HG03469 (cell line): ENCODE data around the gene BRD3.

Experiments
- ATAC-seq: cut with Tn5 transposase; IDR thresholded peaks from one replicate; pipeline ENCODE4 v1.9.1; 2021; ENCODE audit warnings: mild to moderate bottlenecking, moderate library complexity, moderate number of reproducible peaks; ENCODE audit not compliant: unreplicated experiment

The BRD3 gene

DNA sequence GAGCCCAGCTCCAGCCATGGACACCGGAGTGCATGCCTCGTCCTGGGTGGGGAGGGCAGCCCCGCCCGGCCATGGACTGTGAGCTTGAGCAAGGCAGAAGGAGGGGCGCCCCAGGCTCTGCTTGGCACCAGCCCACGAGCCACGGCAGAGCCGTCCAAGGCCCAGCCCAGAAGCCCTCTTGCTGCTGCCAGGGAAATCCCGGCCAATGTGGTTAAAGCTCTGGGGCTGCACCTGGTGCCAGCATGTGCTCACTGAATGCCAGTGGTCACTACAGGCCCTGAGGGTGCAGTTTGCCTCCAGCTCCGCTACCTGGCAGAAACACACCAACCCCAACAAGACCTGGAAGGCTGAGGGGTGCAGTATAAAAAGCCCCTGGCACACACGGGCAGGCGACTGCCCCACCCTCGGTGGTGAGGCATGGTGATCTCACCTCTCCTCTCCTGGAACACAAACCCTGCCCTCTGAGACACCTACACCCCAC, 11.8 kb downstream of the BRD3 start:
- no peak for ATAC-seq

DNA sequence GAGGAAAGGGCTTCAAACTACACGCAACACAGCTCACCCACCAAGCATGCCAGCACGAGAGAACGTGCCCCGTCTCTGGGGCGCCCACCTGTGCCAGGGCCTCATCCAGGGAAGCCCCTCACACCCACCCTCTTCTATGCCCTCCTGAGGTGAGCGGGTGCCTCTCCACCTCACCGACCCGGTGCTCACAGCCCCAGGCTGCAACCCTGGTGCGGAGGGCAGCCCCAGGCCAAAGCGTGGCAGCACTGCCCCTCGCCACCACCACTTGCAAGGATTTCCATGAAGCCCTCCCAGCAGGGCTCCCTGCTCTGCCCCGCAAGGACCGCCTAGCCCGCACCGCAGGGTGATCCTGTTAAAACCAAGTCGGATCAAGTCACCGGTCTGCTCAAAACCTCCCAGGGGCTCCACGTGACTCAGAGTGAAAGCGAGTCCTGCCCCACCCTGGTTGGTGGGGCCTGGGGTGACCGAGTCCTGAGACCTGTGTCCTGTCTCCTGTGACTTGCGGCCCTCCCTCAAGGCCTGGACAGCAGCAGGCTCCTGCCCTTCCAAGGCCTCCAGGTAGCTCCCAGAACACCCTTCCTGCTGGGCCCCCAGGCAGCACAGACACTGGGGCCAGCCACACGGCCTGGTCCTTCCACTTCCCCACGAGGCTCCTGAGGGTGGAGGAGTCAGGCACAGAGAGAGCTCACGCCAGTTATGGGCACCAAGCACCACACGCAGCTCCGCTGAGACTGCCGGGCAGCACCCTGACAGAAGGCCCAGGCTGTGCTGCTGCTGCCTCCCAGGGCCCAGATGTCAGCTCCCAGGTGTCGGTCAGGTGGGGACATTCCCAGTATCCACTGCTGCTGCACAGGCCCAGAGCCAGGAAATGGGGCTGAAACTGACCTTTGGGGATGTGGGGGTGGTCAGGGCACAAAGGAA, 12.7 kb downstream of the BRD3 start:
- ATAC-seq = no peak

DNA sequence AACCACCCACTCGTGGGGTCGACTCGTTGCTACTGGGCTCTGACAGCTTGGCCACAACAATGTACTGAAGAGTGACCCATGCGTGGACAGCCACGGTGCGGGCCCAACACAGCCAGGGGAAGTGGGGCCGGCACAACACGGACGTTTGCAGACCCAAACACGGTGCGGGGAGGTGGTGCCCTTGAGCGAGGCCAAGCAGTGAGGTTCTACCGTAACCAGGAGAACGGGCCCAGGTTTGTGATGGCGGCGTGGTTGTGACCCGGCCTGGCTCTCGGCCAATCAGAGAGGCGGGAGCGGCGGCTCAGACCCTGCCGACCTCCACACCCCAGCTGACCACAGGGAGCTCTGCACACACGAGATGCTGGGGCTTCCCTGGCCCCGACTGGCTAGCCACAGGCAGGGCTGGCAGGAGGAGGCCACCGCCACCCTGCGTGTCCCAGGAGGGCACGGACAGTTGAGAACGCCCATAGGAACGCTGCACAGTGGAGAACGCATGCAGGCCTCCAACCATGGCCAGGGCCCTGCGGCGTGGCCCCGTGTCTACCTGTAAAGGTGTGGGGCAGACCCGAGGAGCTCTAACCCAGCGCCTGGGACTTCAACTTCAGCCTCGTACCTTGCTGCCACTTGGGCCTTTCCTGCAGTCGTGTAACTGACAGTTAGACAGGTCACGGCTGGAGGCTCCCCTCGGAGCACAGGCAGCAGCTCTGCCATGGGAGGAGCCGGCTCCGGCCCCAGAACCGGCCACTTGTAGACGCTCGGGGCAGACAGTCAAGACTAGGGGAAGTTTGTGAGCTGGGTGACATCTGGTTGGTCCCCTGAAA, 13.7 kb downstream of the BRD3 start:
- no peak for ATAC-seq

DNA sequence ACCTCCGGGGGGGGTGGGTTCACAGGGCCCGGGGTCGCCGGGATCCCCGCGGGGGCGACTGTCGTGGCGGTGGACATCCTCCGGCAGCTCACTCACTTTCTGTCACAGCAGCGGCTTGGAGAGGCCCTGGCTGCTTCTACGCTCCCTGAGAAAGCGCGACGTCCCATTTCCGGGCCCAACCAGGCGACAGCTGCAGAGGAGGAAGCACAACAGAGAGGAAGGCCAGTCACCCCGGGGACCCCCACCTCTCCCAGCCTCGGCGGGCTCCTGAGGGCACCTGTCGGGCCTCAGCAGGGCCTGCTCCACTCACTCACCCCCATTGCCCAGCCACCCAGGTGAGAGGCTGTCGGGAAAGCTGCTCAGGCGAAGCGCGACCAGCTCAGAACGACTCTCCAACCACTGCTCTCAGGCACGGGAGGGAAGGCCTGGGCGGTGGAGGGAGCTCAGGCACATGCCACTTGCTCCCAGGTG, 14.4 kb downstream of the BRD3 start:
- no peak for ATAC-seq

DNA sequence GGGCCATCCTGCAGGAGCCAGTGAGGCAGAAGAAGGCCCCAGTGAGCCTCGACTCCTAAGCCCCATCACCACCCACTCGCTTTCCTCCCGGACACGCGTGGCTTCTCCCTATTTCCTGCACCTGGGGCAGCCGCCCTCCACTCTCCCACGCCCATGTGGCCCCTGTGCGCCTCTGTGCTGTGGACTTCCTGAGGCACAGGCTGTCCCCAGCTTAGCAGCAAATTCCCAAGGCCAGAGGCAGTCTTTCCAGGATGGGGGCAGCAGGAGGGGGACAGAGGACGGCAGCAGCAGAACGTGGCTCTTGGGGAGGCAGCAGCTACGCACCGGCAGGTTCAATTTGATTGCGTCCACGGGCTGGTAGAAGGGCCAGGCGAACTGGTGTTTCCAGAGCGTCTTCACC, 14.9 kb downstream of the BRD3 start:
- ATAC-seq = no peak

DNA sequence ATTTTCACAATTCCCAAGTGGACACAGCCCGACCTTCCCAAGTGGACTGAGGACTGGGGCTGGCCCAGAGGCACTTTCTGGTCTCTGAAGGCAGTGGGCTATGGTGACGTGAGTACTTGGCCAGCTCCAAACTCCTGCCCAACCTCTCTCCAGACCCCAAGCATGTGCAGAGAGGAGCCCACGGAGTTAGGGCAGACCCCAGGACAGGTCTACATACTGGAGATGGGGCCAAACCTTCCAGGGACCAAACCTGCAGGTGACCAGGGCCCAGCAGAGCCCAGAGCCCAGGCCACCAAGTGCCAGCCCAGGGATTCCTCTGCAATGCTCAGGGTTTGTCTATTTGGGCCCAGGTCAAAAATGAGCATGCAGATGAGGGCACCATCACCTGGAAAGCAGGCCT, 15.3 kb downstream of the BRD3 start:
- no peak for ATAC-seq

DNA sequence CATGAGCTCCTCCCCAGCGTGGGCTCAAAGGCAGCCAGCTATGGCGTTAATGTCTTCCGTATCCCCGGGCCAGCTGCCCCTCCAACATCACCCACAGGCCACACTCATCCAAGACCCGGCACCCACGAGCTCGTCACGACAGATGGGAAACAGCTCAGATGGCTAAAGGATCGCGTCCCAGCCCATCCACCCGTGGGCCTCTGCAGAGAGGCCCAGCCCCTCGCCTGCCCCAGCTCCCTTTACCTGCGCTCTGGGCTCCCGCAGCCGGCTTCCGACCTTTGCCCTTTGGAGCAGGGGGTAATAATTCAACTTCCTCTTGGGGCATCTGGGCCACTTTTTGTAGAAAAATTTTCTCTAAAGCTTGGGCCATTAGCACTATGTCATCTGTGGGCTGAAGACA, 16.5 kb downstream of the BRD3 start:
- ATAC-seq = no peak

DNA sequence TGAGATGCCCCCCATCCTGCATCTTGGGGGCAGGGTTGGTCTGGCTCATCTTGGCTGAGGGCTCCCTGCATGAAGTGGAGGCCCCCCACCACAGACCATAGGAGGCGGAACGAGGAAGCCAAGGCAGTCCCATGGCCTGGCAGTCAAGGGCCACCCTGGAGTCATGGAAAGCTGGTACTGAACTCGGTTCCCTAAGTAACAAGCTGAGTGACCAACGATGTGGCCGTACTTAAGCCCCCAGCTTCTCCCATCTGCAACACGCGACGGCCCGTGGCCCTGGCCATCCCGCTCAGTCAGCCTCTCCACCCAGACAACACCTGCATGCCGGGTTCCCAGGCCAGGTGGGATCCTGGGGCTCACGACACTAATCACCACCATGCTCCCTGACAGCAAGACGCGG, 17.1 kb downstream of the BRD3 start:
- no peak for ATAC-seq

DNA sequence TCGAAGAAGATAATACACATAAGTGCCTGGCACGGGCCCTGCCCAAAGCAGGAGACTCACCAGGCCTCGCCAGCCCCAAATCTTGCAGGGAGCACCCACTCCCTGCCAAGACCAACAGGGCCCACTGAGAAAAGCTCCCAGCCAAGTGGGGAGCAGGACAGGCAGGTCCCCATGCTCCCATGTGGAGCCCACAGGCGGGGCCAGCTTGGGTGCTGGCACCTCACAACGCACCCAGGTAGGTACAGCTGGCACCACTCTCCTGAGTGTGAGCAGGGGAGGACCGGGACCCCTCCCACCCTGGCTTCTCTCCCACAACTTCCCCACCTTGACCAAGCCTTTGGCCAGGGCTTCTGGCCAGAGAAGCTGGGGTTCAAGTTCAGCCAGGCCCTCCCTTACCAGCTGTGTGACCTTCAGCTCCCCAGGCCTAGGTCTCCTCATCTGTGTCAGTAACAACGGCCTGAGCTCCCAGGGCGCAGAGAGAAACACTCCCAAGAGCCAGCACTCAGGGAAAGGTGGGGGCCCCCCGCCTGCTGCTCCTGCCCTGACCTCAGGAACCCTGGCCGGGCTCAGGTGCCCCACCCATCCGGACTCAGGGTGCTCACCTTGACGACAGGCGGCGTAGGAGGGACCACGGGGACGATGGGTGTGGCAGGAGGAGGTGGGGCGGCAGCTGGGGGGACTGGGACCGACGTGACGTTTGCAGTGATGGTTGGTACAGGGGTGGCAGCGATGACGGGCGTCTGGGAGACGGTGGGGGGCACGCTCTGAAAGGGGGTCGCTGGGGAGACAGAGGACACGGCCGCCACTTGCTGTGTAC, 17.8 kb downstream of the BRD3 start:
- no peak for ATAC-seq

DNA sequence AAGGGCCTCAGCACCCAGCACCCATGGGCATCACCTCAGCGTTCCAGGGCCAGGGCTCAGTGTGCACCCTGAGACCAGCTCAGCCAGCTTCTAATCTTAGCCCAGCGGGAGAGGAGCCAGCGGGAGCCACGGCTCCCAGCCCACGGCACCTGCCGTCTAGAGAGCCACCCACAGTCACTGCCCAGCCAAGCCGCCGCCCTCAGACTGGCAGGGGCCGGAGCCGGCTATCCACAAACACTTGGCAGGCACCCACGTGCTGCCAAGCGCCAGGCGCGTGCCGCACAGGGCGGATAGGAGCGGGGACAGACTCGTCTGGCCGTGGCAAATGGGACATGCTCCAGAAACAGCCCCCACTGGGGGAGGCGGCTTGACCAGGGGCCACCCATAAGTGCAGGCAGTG, 18.6 kb downstream of the BRD3 start:
- ATAC-seq = no peak

DNA sequence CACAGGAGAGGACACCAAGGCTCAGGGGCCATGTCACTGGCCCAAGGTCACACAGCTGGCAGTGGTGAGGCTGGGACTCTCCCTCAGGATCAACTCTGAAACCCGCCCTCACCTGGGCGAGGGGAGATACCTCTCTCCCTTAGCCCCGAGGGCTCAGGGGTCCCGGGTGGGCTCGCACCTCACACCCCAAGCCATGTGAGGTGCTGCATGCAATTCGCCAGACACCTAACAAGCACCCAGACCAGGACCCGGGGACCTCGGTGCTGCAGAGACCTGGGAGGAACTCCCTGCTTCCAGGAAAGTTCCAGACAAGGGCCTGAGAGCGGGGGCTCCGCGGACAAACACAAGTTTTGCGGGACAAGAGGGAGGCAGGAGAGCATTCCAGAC, 19.3 kb downstream of the BRD3 start:
- no peak for ATAC-seq

DNA sequence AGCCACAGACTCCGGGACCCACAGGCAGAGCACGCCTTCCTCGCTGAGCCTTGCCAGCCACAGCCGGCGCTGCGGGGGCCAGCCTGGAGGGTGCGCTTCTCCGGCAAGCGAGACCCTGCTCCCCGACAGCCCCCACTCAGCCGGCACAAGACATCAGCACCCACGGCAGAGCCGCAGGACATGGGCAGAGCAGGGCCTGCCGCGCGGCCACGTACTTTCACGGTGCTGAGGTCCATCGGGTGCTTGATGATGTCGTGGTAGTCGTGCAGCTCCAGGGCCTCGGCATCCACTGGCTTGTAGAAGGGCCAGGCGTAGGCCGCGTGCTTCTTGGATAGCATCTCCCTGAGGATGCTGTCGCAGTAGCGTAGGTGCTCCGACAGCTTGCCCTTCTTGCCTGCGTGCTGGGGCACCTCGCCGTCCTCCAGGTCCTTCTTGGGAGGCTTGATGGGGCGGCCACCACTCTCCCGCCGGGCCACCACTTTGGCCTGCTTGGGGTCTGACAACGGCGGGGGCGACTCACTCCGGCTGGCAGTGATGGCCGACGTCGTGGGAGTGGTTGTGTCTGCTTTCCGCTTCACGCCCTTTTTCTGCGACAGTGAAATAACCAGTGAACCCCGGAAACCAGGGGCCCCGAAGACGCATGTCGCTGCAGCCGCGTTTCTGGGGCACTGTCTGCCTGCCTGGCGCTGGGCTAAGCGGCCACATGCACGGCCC, 19.8 kb downstream of the BRD3 start:
- ATAC-seq = no peak

DNA sequence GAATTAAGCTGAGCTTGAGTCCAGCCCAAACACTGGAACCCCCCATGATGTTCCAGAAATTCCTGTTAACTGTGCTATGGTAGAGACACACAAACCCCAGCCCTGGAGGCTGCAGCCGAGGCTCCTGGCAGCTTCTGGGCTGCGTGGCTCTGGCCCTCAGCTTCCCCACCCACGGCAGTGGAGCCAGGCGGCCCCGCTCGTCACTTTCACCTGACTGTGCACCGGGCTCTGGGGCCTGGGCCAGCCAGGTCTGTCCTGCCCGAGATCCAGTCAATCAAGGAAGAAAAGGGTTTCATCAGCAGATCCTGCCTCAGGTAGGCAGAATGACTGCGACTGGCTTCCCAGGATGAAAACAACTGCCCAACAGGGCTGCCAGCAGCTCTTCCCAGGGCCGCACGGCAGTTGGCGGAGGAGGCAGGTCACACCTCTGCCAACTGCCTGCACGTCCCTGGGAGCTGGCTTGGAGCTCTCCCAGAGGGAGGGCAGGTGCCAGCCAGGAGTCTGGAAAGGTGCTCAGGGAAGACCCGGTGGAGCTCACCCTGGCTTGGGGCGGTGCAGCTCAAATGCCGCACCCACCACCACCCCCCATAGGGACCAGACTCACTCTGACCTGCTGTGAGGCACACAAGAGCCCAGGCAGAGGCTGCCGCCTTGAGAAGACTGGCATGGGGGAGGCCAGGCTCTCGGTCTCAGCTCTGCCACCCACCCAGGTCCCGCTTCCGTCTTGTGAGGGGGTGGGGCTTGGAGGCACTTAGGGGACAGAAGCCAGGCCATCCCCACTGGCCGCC, 20.7 kb downstream of the BRD3 start:
- no peak for ATAC-seq

DNA sequence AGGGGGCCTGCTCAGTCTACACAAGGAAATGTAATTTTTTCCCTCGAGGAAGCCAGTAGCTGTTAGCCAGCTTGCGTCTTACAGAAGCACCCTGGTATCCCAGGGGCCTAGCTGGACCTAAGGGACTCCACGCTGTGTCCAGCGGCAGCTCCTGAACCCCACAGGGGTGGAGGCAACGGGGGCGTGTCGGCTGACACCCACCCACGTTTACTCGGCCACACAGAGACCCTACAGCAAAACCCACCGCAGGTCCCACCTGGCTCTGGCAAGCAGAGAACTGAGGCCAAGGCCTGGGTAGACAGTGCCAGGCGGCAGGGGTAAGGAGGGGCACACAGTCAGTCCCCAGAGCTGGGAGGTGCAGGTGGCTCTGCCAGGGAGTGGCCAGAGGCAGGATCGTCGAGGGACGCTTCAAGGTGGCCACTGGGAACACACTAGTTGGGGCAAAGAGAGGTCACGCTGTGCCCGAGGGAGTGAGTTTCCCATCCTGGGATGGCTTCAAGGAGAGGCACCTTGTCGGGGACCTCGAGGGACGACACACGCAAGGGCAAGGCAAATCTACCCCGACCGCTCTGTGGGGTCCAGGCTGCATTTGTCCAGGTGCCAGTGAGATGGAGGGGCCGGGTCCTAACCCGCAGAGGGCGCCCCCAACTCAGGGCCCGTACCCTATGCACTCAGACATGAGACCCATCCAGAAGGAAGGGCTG, 21.8 kb downstream of the BRD3 start:
- no peak for ATAC-seq

DNA sequence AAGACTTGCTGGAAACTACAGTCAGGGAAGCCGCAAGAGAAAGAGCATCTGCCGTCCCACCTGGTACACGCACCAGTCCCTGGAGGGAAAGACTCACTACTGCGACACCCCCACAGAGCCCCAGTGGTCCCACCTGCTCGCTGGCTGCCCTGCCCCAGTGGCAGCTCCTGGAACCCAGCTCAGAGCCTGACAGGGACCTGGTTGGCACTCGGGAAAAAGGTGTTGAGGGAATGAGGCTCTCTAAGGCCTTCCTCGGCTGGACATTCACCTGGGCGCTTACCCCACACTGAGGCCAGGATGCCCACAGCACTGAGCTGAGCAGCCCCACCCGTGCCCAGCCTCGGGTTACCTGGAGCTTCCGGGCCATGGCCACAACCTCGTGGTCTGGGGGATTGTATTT, 22.9 kb downstream of the BRD3 start:
- no peak for ATAC-seq

DNA sequence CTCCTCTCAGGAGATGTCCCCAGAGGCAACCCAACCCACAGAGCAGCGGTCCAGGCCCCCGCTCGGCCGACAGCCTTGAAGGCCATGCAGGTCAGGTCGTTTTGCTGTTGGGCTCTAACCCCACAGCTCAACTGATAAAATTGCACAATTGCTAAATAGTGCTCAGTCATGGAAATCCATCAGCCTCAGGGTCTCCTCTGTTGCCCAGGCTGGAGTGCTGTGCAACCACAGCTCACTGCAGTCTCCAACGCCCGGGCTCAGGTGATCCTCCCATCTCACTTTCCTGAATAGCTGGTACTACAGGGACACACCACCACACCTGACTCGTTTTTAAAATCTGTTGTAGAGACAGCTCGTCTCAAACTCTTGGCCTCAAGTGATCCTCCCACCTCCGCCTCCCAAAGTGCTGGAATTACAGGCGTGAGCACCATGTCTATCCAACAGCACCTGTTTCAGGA, 24.3 kb downstream of the BRD3 start:
- ATAC-seq = no peak

DNA sequence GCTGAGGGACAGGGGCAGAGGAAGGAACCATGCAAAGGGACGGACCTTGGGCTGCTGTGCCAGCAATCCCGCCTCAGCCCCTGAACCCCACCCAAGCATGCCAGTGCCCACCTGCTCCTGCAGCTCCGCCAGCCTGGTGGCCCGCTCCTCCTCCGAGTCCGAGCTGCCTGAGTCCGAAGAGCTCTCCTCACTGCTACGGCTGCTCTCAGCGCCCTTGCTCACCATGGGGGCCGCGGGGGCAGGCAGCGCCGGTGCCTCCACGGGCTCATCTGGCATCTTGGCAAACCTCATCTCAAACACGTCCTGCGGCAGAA, 26.2 kb downstream of the BRD3 start:
- no peak for ATAC-seq

DNA sequence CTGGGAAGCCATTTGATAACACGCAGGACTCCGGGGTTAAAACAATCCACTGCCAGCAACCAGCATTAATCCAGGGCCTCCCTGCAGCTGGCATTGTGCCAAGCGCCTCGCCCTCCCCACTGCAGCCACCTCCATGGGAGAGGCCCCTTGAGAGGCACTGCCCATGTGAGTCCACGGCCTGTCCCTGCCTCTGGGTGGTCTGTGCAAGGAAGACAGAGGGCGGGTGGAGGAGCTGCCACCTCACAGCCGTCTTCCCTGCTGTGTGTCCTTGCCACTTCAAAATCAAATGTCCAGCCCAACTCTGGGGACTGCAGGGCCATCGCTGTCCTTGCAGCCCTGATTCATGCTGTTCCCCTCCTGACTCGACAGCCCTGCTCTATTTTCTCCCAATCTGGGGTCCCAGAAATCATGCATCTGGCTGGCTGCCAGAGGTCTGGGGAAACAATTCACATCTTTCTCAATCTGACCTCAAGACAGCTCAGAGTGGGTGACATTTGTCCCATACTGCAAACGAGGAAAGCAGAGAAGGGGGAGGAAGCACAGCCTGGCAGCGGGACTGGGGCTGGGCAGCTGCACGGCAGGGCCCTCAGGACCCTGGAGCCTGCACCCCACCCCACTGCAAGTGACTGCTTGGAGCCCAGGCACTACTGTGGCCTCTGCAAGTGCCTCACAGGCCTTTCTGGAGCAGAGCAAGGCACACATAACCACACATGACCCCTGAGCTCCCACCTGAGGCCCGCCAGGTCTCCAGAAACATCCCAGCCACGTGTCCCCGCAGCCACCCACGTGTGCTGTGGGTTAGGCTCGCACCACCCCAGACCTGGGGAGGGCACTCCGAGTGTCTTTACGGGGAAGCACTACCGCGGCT, 26.8 kb downstream of the BRD3 start:
- ATAC-seq = no peak
